ENCODE measurements around the gene ADAMTS6. TPM values are rescaled to one million over a fixed set of nuclear protein-coding genes. Genes with fewer than 3 reads are reported as not detected.
"Not testable (repeated sequence)": the region's sequence is repeated elsewhere in the genome, so short reads cannot be mapped to it uniquely, and the experiment has no call there.

Gene ADAMTS6
- total RNA-seq, 3 donors from 2014 or later: 0.69 to 3.6 (median 1.4) TPM

DNA sequence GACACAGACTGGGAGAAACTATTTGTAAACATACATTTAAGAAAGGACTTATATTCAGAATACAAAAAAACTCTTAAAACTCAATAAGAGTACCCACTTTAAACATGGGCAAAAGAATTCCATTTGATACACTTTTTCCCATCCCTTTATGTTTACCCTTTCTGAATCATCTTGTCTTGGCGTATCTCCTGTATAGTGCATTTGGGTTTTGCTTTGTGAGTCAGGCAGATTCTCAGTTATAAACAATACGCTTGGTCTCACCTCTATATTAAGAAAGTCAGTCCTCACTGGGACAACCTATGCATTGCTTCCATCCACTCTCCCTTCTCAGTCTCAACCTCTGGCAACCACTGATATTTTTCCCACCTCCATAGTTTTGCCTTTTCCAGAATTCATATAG is 27.3 kb upstream of the ADAMTS6 start:
- no peak for ATAC-seq
- Histone ChIP-seq H3K36me3 (ENCODE audit: low read depth) (no peaks in the 10 kb centered on the region), H3K4me3 (no peak overlapping the region), H3K4me1 (ENCODE audit: low read depth) (no peaks in the 10 kb centered on the region), H3K9me3 (no peaks in the 10 kb centered on the region)
- TF ChIP-seq CTCF (IDR thresholded peaks at IDR 0.05): no peak
- intact Hi-C loops (cut with DNase I, micrococcal nuclease): no loop called here
- DNase-seq: no peak

DNA sequence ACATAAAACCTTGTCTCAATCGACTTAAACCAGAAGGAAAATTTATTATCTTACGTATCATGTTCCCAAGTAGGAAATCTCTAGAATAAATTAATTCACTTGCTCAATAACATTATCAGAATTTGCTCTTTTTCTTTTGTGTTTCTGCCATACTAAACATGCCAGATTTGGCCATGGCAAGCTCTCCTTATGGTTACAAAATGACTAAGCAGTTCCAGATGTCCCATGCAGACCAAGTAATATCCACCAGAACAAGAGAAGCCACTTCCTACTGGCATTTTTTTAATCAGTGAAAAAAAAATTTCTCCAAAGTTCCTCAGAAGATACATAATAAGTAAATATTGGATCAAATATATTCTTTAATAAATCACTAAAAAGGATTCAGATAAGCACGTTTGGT is 25.2 kb upstream of the ADAMTS6 start:
- no peak for TF ChIP-seq CTCF (IDR thresholded peaks at IDR 0.05)
- Histone ChIP-seq H3K4me1 (ENCODE audit: low read depth) (no peaks in the 10 kb centered on the region), H3K4me3 (no peak overlapping the region), H3K36me3 (ENCODE audit: low read depth) (no peaks in the 10 kb centered on the region), H3K9me3 (no peaks in the 10 kb centered on the region)
- no peak for ATAC-seq
- intact Hi-C loops (cut with DNase I, micrococcal nuclease): no loop called here
- DNase-seq: no peak

DNA sequence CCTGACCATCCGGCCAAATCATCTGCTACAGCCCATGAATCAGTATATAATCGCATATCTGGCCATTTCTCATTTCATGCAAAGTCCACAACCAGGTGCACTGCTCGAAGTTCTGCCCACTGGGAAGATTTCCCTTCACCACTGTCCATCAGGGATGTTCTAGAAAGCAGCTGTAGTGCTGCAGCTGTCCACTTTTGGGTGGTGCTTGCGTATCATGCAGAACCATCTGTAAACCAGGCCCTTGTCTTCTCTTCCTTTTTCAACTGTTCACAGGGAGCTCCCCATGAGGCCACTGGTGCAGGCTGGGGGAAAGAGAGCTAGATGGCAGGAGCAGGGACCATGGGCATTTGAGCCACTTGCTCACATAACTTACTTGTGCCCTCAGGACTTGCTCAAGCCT is 7.4 kb upstream of the ADAMTS6 start:
- no peaks in the 10 kb centered on the region for H3K4me1 ChIP-seq (ENCODE audit: low read depth)
- no peaks in the 10 kb centered on the region for H3K9me3 ChIP-seq
- intact Hi-C loops (cut with DNase I, micrococcal nuclease): loop anchor here in 1 of 2 donors (10.0 kb wide), 2 partner anchors 534 to 854 kb away; no protein-coding TSS in a partner anchor
- DNase-seq (no peak), ATAC-seq (no peak)
- H3K4me3 ChIP-seq: no peak overlapping the region
- no peak for TF ChIP-seq CTCF (IDR thresholded peaks at IDR 0.05)
- no peaks in the 10 kb centered on the region for H3K36me3 ChIP-seq (ENCODE audit: low read depth)

DNA sequence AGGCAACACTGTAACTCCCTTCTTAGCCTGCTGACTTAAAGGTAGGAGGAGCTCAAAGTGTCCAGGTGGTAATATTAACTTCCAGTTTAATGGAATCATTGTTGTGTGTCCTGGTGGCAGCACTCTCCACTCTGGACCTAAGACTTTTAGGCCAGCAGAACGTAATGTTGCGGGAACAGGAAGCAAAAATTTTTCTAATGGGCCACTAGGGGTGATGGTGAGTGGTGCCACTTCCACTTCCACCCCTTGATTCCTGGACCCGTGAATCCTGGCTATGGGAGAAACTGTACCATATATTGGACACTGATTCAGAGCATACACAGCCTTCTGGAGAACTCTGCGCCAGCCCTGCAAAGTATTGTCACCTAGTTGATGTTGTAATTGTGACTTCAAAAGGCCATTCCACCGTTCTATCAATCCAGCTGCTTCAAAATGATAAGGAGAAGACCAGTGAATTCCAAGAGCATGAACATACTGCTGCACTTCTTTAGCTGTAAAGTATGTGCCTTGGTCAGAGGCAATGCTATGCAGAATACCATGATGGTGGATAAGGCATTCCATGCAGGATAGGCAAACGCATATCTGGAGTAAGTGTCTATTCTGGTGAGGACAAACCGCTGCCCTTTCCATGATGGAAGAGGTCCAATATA is 6.4 kb upstream of the ADAMTS6 start:
- intact Hi-C loops (cut with DNase I, micrococcal nuclease): loop anchor here in 1 of 2 donors (10.0 kb wide), 2 partner anchors 533 to 853 kb away; no protein-coding TSS in a partner anchor

GRCh38 chr5:65486803-65487202 is 5.1 kb upstream of the ADAMTS6 start:
- not testable (repeated sequence) for ATAC-seq; H3K9me3 ChIP-seq; H3K36me3 ChIP-seq (ENCODE audit: low read depth); H3K4me1 ChIP-seq (ENCODE audit: low read depth); H3K4me3 ChIP-seq; DNase-seq
- intact Hi-C loops (cut with DNase I, micrococcal nuclease): loop anchor here in 1 of 2 donors (10.0 kb wide), 2 partner anchors 532 to 852 kb away; no protein-coding TSS in a partner anchor

More for the DNA sequence above, 6.4 kb upstream of the ADAMTS6 start:
- not testable (repeated sequence) for H3K4me1 ChIP-seq (ENCODE audit: low read depth); H3K9me3 ChIP-seq; H3K36me3 ChIP-seq (ENCODE audit: low read depth); ATAC-seq; DNase-seq; H3K4me3 ChIP-seq

GRCh38 chr5:65485405-65485804 is 3.7 kb upstream of the ADAMTS6 start:
- ATAC-seq: no peak
- intact Hi-C loops (cut with DNase I, micrococcal nuclease): loop anchor here in 1 of 2 donors (10.0 kb wide), 2 partner anchors 531 to 851 kb away; no protein-coding TSS in a partner anchor
- no peak overlapping the region for H3K4me3 ChIP-seq

More at GRCh38 chr5:65485405-65485804, 3.7 kb upstream of the ADAMTS6 start:
- no peaks in the 10 kb centered on the region for H3K9me3 ChIP-seq
- peaks cover 16% of the 10 kb centered on the region for H3K4me1 ChIP-seq (ENCODE audit: low read depth)
- no peaks in the 10 kb centered on the region for H3K36me3 ChIP-seq (ENCODE audit: low read depth)
- TF ChIP-seq CTCF (IDR thresholded peaks at IDR 0.05): no peak
- no peak for DNase-seq

Data from mucosa of descending colon (tissue), 3 donors.